GM12878 (cell line): ENCODE data around the gene NPAS4. TPM values are rescaled to one million over a fixed set of nuclear protein-coding genes. Genes with fewer than 3 reads are reported as not detected.

Experiments
- ATAC-seq: fragments of 200-7000 bp; cut with Tn5 transposase; 3 replicates; pipeline ENCODE4 v1.9.1; 2020; ENCODE audit warnings: mild to moderate bottlenecking, moderate library complexity
- BruUV-seq: library from RNA; stranded (reverse); fragments of 400-500 nt; replicated peaks from 2 replicates; lab custom pipeline; 2021; lab: Mats Ljungman, UMichigan
- CTCF ChIA-PET: fragments of 300-600 bp; sonication (Branson Sonifier 250); formaldehyde crosslinking; extraction: SDS; loops from one replicate; lab custom pipeline; 2021; ENCODE audit warnings: inconsistent platforms; lab: Yijun Ruan, JAX
- POLR2A ChIA-PET: fragments of 350-600 bp; formaldehyde crosslinking; extraction: SDS; loops from one replicate; lab custom pipeline; 2021; ENCODE audit warnings: inconsistent platforms; lab: Charles Lee
- RAD21 ChIA-PET: fragments of 300-600 bp; sonication (Branson Sonifier 250); formaldehyde crosslinking; loops from one replicate; lab custom pipeline; 2023; ENCODE audit warnings: antibody characterized with exemption; ENCODE audit not compliant: unreplicated experiment; lab: Charles Lee
- SMC1A ChIA-PET: fragments of 300-600 bp; sonication (Branson Sonifier 250); formaldehyde crosslinking; loops from one replicate; lab custom pipeline; 2023; ENCODE audit not compliant: unreplicated experiment, uncharacterized antibody; lab: Charles Lee
- DNase-seq: peaks from one replicate; pipeline ENCODE4 v3.0.0-alpha.2; 2011; ENCODE audit warnings: low read depth, low spot score
- FAIRE-seq: peaks from 3 replicates; lab custom pipeline; 2011; peaks lifted over from hg19 to GRCh38; lab: Jason Lieb, UNC
- H2AFZ ChIP-seq: 2 replicates; pipeline ENCODE4 v1.6.0; 2011; ENCODE audit warnings: low read depth, low read length, control low read depth; ENCODE audit not compliant: control insufficient read depth
- H3K27ac ChIP-seq: 2 replicates; pipeline ENCODE4 v1.5.1; 2011; ENCODE audit warnings: control low read depth; ENCODE audit not compliant: control insufficient read depth, insufficient read depth
- H3K27me3 ChIP-seq, 2 experiments: replicated peaks in 1 of 2; 2 replicates each; pipeline versions ENCODE4 v1.6.0 to v1.6.1; 2011; ENCODE audit warnings: low read length in 1 of 2; ENCODE audit not compliant: control insufficient read depth in 2 of 2, insufficient read depth in 2 of 2
- H3K36me3 ChIP-seq, 2 experiments: 2 replicates each; pipeline ENCODE4 v1.5.1; 2011; ENCODE audit warnings: low read length in 1 of 2; ENCODE audit not compliant: control insufficient read depth in 2 of 2, insufficient read depth in 2 of 2
- H3K4me1 ChIP-seq: 2 replicates; pipeline ENCODE4 v1.6.1; 2011; ENCODE audit warnings: mild to moderate bottlenecking, low read length, moderate library complexity, mixed read lengths; ENCODE audit not compliant: control insufficient read depth, insufficient read depth
- H3K4me2 ChIP-seq: 2 replicates; pipeline ENCODE4 v1.6.0; 2011; ENCODE audit warnings: control low read depth; ENCODE audit not compliant: control insufficient read depth, insufficient read depth
- H3K4me3 ChIP-seq: fragments of 200-600 bp; sonication (generic); 2 replicates; pipeline ENCODE4 v1.5.1; 2016
- H3K79me2 ChIP-seq: 2 replicates; pipeline ENCODE4 v1.6.0; 2011; ENCODE audit warnings: low read length; ENCODE audit not compliant: control insufficient read depth, insufficient read depth
- H3K9ac ChIP-seq: 2 replicates; pipeline ENCODE4 v1.8.0; 2011; ENCODE audit warnings: low read length, control low read depth, mixed read lengths; ENCODE audit not compliant: control insufficient read depth, insufficient read depth
- H3K9me3 ChIP-seq: replicated peaks from 3 replicates; pipeline ENCODE4 v1.5.1; 2011; ENCODE audit warnings: mild to moderate bottlenecking, low read length; ENCODE audit not compliant: control insufficient read depth, insufficient read depth
- H4K20me1 ChIP-seq: 2 replicates; pipeline ENCODE4 v1.6.0; 2011; ENCODE audit not compliant: control insufficient read depth, insufficient read depth
- ATF7 ChIP-seq: fragments of 450-650 bp; IDR thresholded peaks from 2 replicates; pipeline ENCODE4 v1.6.1; 2016; ENCODE audit warnings: low read depth, mild to moderate bottlenecking
- CBX3 ChIP-seq: fragments of 200-600 bp; sonication (generic); IDR thresholded peaks from 2 replicates; pipeline ENCODE4 v1.6.1; 2016; ENCODE audit warnings: low read depth, borderline replicate concordance
- HCFC1 ChIP-seq: fragments of 150-350 bp; IDR thresholded peaks from 2 replicates; pipeline ENCODE4 v1.6.1; 2014; ENCODE audit warnings: low read length
- MTA2 ChIP-seq: fragments of 450-650 bp; IDR thresholded peaks from 2 replicates; pipeline ENCODE4 v1.6.1; 2016; ENCODE audit warnings: low read depth, mild to moderate bottlenecking, moderate library complexity
- NR2F1 ChIP-seq: fragments of 450-650 bp; conservative IDR thresholded peaks from 2 replicates; pipeline ENCODE4 v1.6.1; 2017; ENCODE audit warnings: mild to moderate bottlenecking
- SPI1 ChIP-seq: IDR thresholded peaks from 2 replicates; pipeline ENCODE4 v1.6.1; 2011; ENCODE audit warnings: low read depth, mild to moderate bottlenecking, low read length, moderate library complexity, borderline replicate concordance; ENCODE audit not compliant: insufficient read depth
- WGBS: methylation state at CpG from one replicate; pipeline ENCODE4 v1.1.6; 2016; ENCODE audit warnings: low lambda C conversion rate; ENCODE audit not compliant: insufficient replicate concordance, insufficient coverage; ENCODE audit errors: missing lambda C conversion rate; 5-methylcytosine and 5-hydroxymethylcytosine counted together
- in situ Hi-C: fragments of 300-500 bp; cut with MboI; formaldehyde crosslinking; loops from 9 replicates; pipeline ENCODE4 v1.14.3; 2018; ENCODE audit warnings: mixed read lengths
- intact Hi-C: fragments of 100-400 bp; cut with micrococcal nuclease; formaldehyde crosslinking; loops from one replicate; pipeline ENCODE4 v1.14.2; 2022; ENCODE audit not compliant: unreplicated experiment
- polyA plus RNA-seq, 11 experiments: library from polyadenylated mRNA; depleted of rRNA in 4 of 11; unstranded in 6 of 11; stranded (reverse) in 5 of 11; fragments of >200 nt; fragmentation: Nextera tagmentation in 4 of 11; fragmentation: Illumina TruSeq in 1 of 11; extraction: Ambion mirVana in 4 of 11; extraction: Trizol in 1 of 11; gene quantifications; 1 replicate in 1 of 11; 2 replicates in 10 of 11; pipeline versions ENCODE4 v1.2.1 to v1.2.3, GENCODE V29; 2011 to 2016; ENCODE audit warnings: inconsistent platforms in 2 of 11, missing spikeins in 2 of 11, low read depth in 1 of 11
- total RNA-seq, 4 experiments: library from RNA; depleted of rRNA in 3 of 4; stranded (reverse); fragments of >200 nt in 3 of 4; fragmentation: Illumina TruSeq in 1 of 4; extraction: Trizol in 1 of 4; gene quantifications; 2 replicates each; pipeline versions ENCODE4 v1.2.1 to v1.2.3, GENCODE V29; 2013 to 2021
- TF ChIP-seq, protein P1 (sequence below): fragments of 450-650 bp; formaldehyde crosslinking; IDR thresholded peaks from 2 replicates; pipeline ENCODE4 v1.4.0; 2022; ENCODE audit warnings: mild to moderate bottlenecking, moderate library complexity

The NPAS4 gene
- total and polyA plus RNA-seq, 10 of the 15 experiments (the other 5 are each of a cell fraction or from before 2014, with no cell fraction given): 0.03 to 0.18 (median 0.06) TPM; not detected in 7

DNA sequence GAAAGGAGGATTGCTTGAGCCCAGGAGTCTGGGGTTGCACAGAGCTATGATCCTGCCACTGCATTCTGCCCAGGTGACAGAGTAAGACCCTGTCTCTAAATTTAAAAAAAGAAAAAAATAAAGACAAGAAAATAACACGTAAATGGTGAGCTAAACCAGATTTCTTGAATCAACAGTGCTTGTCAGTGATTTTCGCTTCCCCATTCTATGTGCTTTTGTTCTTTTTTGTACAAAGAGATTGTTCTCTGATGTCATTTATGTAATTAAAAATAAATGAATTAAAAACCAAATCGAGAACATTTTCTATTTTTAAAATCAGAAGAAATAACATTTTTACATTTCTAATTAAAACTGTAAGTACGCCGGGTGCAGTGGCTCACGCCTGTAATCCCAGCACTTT, 29.5 kb upstream of the NPAS4 start:
- Histone ChIP-seq H3K27ac (no peak overlapping the region), H3K4me3 (no peak overlapping the region), H3K27me3 (no peaks in the 10 kb centered on the region), H3K4me2 (no peak overlapping the region), H3K79me2 (no peaks in the 10 kb centered on the region), H4K20me1 (no peaks in the 10 kb centered on the region), H3K9me3 (no peaks in the 10 kb centered on the region), H3K4me1 (peaks cover 1% of the 10 kb centered on the region; the same call in 1 of the 2 replicates), H2AFZ (no peak overlapping the region), H3K36me3 (no peaks in the 10 kb centered on the region), H3K9ac (no peak overlapping the region)
- ChIA-PET RAD21 (interaction anchor here (1.4 to 1.7 kb wide), 3 partner anchors 10 to 79 kb away, joined by 3 to 6 read pairs (median 4); partner anchors contain the start of gene SLC29A2), SMC1A (interaction anchor here (0.8 to 3.8 kb wide), 2 partner anchors 14 to 80 kb away, joined by 3 to 27 read pairs; no protein-coding TSS in a partner anchor), CTCF (interaction anchor here (0.6 to 9.0 kb wide), 9 partner anchors 28 to 289 kb away, joined by 3 to 166 read pairs (median 3); partner anchors contain the start of genes BRMS1, MRPL11 and RBM4B), POLR2A (interaction anchor here (0.5 kb wide), 1 partner anchor 27 kb away, joined by 6 read pairs; no protein-coding TSS in a partner anchor)
- BruUV-seq: no TSS peak
- DNase-seq (no peak), ATAC-seq (no peak; the same call in 1 of the 3 replicates), FAIRE-seq (no peak)
- peak; percentile 45 for TF ChIP-seq MTA2
- 0 out of 2 replicates have a peak, but pooled peaks have one; percentile 72 for TF ChIP-seq NR2F1
- TF ChIP-seq SPI1: peak; percentile 57; the same call in 1 of the 2 replicates
- TF ChIP-seq CBX3: no peak
- peak; percentile 62 for TF ChIP-seq ATF7
- TF ChIP-seq HCFC1: no peak
- TF ChIP-seq, protein P1, sequence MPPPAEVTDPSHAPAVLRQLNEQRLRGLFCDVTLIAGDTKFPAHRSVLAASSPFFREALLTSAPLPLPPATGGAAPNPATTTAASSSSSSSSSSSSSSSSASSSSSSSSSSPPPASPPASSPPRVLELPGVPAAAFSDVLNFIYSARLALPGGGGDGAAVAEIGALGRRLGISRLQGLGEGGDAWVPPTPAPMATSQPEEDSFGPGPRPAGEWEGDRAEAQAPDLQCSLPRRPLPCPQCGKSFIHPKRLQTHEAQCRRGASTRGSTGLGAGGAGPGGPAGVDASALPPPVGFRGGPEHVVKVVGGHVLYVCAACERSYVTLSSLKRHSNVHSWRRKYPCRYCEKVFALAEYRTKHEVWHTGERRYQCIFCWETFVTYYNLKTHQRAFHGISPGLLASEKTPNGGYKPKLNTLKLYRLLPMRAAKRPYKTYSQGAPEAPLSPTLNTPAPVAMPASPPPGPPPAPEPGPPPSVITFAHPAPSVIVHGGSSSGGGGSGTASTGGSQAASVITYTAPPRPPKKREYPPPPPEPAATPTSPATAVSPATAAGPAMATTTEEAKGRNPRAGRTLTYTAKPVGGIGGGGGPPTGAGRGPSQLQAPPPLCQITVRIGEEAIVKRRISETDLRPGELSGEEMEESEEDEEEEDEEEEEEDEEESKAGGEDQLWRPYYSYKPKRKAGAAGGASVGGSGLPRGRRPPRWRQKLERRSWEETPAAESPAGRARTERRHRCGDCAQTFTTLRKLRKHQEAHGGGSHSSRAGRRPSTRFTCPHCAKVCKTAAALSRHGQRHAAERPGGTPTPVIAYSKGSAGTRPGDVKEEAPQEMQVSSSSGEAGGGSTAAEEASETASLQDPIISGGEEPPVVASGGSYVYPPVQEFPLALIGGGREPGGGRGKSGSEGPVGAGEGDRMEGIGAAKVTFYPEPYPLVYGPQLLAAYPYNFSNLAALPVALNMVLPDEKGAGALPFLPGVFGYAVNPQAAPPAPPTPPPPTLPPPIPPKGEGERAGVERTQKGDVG: no peak
- in situ Hi-C loops: no loop called here
- WGBS: under 1% methylated on average over 6 of the region's 6 CpGs
- intact Hi-C loops: no loop called here
